PFSK-1 (cell line): ENCODE measurements around the gene CRHR2.

ENCODE experiments used
- FOXP2 ChIP-seq: optimal IDR thresholded peaks from 2 replicates; pipeline ENCODE3; 2011; ENCODE audit warnings: borderline replicate concordance, control low read depth, inconsistent platforms; ENCODE audit not compliant: insufficient read depth; ENCODE audit errors: extremely low read length, extremely low read depth
- POLR2AphosphoS5 ChIP-seq: IDR thresholded peaks from 2 replicates; pipeline ENCODE4 v1.6.1; 2012; ENCODE audit warnings: low read depth, mild to moderate bottlenecking, control low read depth, low read length, moderate library complexity
- SIN3A ChIP-seq: IDR thresholded peaks from 2 replicates; pipeline ENCODE4 v1.6.1; 2012; ENCODE audit warnings: mild to moderate bottlenecking, low read length, moderate library complexity, borderline replicate concordance; ENCODE audit not compliant: insufficient read depth
- TAF1 ChIP-seq: IDR thresholded peaks from 2 replicates; pipeline ENCODE4 v1.6.1; 2012; ENCODE audit warnings: low read length, control low read depth, borderline replicate concordance; ENCODE audit not compliant: insufficient read depth
- TF ChIP-seq, protein P1 (sequence below), 2 experiments: IDR thresholded peaks; 2 replicates each; pipeline versions ENCODE4 v1.6.1 to v1.8.0; 2011 to 2012; ENCODE audit warnings: low read depth in 2 of 2, low read length in 2 of 2, control low read depth in 1 of 2, inconsistent platforms in 1 of 2, mild to moderate bottlenecking in 1 of 2, moderate library complexity in 1 of 2; ENCODE audit not compliant: insufficient read depth in 1 of 2

The CRHR2 gene

GRCh38 chr7:30667172-30667571 is 15.1 kb downstream of the CRHR2 start:
- TF ChIP-seq POLR2AphosphoS5 (no peak), TAF1 (no peak), FOXP2 (no peak), SIN3A (no peak)
- TF ChIP-seq, protein P1, sequence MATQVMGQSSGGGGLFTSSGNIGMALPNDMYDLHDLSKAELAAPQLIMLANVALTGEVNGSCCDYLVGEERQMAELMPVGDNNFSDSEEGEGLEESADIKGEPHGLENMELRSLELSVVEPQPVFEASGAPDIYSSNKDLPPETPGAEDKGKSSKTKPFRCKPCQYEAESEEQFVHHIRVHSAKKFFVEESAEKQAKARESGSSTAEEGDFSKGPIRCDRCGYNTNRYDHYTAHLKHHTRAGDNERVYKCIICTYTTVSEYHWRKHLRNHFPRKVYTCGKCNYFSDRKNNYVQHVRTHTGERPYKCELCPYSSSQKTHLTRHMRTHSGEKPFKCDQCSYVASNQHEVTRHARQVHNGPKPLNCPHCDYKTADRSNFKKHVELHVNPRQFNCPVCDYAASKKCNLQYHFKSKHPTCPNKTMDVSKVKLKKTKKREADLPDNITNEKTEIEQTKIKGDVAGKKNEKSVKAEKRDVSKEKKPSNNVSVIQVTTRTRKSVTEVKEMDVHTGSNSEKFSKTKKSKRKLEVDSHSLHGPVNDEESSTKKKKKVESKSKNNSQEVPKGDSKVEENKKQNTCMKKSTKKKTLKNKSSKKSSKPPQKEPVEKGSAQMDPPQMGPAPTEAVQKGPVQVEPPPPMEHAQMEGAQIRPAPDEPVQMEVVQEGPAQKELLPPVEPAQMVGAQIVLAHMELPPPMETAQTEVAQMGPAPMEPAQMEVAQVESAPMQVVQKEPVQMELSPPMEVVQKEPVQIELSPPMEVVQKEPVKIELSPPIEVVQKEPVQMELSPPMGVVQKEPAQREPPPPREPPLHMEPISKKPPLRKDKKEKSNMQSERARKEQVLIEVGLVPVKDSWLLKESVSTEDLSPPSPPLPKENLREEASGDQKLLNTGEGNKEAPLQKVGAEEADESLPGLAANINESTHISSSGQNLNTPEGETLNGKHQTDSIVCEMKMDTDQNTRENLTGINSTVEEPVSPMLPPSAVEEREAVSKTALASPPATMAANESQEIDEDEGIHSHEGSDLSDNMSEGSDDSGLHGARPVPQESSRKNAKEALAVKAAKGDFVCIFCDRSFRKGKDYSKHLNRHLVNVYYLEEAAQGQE (IDR thresholded peaks at IDR 0.05; ENCODE audit: insufficient read depth in 1 of 2, low read depth in 2 of 2, low read length in 2 of 2): no peak

DNA sequence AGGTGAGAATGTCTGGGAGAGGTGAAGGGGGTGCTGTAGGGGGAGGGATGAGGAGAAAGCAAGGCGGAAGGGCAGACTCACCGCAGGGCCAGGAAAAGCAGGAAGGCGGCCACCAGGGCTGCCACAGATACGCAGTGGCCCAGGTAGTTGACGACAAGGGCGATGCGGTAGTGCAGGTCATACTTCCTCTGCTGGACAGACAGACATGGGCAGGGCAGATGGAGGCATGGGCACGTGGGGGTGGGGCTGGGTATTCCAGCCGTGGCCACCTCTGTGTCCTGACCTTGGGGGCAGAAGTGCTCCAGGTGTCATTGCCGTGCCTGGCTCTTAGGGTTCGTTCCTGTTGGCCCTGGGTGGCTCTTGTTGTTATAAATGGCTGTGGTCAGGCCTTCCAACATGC is 16.8 kb downstream of the CRHR2 start:
- TF ChIP-seq SIN3A: no peak
- TF ChIP-seq TAF1: no peak
- TF ChIP-seq, protein P1 (IDR thresholded peaks at IDR 0.05; ENCODE audit: insufficient read depth in 1 of 2, low read depth in 2 of 2, low read length in 2 of 2): no peak
- TF ChIP-seq FOXP2: no peak
- no peak for TF ChIP-seq POLR2AphosphoS5

DNA sequence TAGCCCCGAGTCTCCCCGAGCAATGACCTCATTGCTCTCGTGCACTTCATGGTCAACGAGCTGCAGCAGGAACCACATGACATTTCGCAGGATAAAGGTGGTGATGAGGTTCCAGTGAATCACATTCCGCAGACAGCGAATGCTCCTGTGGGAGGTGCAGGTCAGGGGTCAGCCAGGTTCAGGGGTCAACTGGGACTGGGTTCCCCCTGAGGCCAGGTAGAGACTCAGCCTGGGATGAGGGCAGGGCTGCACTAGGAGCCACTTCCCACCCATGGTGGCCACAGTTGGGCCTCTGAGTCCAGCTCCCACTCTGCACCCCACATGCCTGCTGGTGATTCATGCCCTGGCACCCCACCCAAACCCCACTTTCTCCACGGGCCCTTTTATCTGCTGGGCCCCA is 17.2 kb downstream of the CRHR2 start:
- TF ChIP-seq, protein P1 (IDR thresholded peaks at IDR 0.05; ENCODE audit: insufficient read depth in 1 of 2, low read depth in 2 of 2, low read length in 2 of 2): no peak
- TF ChIP-seq POLR2AphosphoS5: no peak
- TF ChIP-seq SIN3A: no peak
- no peak for TF ChIP-seq FOXP2
- TF ChIP-seq TAF1: no peak

GRCh38 chr7:30664184-30664885 is 17.9 kb downstream of the CRHR2 start:
- no peak for TF ChIP-seq SIN3A
- no peak for TF ChIP-seq TAF1
- TF ChIP-seq, protein P1 (IDR thresholded peaks at IDR 0.05; ENCODE audit: insufficient read depth in 1 of 2, low read depth in 2 of 2, low read length in 2 of 2): no peak
- TF ChIP-seq FOXP2: no peak
- TF ChIP-seq POLR2AphosphoS5: no peak

DNA sequence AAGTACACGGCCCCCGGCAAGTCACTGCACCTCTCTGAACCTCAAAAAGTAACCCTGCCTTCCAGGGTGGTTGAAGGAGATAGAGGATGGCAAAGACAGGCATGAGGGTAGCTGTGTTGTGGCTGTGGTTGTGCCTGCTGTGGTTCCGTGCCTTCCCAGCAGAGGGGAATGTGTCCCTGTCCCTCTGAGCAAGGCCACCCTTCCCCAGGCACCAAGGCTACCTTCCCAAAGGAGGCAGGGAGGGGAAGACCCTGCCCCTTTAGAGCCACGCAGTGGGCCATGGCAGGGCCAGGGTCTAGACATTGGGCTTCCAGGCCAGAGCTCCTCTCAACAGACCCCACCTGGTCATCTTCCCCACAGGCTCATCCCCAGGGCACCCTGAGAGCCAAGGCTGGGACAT is 18.8 kb downstream of the CRHR2 start:
- TF ChIP-seq POLR2AphosphoS5 (no peak), SIN3A (no peak), FOXP2 (no peak), TAF1 (no peak)
- TF ChIP-seq, protein P1 (IDR thresholded peaks at IDR 0.05; ENCODE audit: insufficient read depth in 1 of 2, low read depth in 2 of 2, low read length in 2 of 2): no peak
